NCI-H748 (cell line): ENCODE results near the gene FOXP1.

Source experiments
- DNase-seq: peaks from one replicate; lab custom pipeline; 2025; ENCODE audit not compliant: unreplicated experiment; lab: John Stamatoyannopoulos, UW

The FOXP1 gene

DNA sequence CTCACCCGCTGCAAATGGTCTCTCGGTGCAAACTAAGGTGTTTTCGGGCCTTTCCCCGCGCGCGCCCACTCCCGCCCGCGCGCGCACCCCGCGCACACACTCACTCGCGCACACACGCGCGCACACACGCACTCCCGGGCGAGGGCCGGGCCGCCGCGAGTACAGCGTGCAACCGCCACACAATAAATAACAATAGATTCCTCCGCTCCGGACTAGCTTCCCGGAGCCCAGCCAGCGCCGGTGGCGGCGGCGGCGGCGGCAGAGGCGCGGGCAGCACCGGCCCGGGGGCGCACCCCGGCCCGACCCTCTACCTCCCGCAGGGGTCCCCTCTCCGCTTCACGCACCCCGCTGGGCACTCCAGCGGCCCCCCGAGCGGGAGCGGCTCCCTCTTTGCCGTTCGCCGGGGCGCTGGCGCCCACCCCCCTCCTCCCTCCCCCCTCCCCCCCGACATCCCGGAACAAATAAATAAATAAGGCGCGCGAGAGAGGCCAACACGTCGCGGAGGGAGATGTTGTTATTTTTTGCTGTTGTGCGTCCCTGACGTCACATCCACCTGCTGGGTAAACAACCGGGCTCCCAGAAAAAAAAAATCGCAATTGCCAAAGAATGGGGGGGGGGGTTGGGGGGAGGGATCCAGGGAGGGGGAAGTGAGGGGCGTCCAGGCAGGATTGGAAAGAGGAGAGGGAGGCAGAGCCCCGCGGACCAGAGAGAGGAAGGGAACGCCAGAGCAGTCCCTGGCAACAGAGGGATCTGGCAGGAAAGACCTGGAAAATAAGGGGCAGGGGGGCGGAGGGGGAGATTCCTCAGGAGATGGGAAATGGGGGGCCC, at the start of gene FOXP1:
Gene FOXP1 (minus strand): TSS at position 163 of the 828 bp plus-strand sequence. CDS start 385,347 bp downstream, outside the sequence.
- peak; percentile 91 for DNase-seq

DNA sequence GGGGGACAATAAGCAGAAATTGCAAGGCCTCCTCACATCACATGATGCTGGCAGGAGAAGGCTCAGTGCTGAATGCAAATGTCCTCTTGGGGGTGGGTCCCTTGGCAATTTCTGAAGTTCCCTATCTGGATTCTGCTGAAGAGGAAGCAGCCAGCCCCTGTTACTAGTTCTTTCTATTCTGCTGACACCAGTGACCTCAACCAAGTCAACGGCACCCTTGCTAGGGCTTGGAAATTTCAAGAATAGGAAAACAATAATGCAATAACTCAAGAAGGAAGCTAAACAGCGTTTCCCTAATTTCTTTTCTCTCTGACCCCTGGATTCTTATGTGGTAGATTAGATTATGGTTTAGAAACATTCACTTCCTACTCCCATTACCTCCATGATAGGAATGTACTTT, 46.2 kb upstream of the FOXP1 start:
- peak; percentile 10 for DNase-seq

DNA sequence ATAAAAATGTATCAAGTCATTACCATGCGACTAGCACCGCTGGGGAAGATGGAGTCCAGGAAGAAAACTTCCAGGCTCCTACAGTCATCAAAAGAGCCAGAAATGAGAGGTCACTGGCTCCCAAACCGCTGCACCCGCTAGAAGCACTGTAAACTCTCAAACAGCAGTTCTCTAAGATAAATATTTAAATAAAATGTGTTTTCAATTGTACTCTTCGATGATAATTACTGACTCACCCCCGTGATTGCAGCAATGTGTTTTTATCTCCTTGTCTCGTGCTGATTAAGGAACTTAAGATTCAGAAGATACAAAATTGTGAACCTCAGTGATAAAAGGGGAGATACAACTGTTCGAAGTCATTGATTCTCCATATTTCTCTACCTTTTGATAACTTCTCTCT, 45.8 kb upstream of the FOXP1 start:
- DNase-seq, result peak; percentile 3

DNA sequence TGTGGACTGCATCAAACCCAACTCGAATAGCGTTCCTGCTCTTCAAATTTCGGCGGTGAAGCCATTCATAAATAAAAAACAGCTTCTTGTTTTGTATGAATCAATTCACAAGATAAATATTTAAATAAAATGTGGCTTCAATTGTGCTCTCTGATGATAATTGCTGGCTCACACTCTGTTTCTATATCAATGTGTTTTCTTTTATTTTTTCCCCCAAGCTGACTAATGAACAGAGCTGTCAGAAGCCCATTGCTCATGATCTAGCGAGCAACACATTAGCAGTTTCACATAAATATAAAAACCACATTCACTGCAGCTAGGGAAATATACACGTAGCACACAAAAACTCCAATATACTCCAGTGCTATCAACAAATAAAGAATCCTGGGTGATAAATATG, 45.0 kb upstream of the FOXP1 start:
- peak; percentile 1 for DNase-seq

DNA sequence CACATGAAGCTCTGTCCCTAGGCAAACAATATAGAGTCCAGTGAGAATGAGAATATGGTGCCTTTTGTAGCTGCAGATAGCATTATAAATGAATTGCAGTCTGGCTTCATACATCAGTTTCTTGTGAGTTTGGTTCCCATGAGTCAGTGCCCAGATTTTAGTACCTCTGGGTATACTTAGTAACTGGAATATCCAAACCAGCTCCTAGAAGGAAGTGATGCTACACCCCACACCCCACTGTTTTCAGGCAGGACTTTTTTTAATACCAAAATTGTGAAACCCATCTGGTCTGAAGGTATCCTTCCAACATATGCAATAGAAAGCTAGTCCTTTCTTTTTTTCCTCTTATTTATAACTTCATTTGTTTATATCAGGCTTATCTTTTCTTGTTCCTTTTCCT, 42.1 kb upstream of the FOXP1 start:
- no peak for DNase-seq

DNA sequence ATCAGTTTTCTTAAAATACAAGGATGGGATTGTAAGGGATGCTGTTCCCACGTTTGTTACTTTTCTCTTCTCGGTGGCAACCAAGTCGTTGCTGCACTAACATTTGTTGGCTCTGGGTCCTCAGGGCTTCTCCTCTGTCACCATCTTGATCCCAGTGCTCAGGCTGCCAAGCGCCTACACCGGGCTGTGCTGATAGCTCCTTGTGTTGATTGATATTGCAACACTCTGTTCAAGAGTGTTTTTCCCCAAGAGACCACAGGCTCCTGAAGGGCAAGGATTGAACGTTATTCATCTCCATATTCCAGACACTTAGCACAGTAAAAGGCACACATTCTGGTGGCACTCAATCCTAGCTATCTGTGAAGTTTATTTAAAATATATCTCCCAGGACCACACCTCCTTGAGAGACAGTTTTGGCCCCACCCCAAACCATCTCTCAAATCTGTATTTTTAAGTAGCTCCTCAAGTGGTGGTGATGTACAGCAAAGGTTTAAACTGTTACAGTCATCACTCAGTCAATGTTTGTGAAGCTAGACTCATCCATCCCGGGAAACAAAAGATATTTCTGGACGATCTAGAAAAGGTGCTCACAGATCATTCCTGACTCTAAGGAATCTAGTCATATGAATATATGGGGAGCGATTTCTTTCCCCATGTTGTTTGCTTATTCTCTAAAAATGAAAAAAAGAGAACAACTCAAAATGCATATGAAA, 38.5 kb upstream of the FOXP1 start:
- no peak for DNase-seq

DNA sequence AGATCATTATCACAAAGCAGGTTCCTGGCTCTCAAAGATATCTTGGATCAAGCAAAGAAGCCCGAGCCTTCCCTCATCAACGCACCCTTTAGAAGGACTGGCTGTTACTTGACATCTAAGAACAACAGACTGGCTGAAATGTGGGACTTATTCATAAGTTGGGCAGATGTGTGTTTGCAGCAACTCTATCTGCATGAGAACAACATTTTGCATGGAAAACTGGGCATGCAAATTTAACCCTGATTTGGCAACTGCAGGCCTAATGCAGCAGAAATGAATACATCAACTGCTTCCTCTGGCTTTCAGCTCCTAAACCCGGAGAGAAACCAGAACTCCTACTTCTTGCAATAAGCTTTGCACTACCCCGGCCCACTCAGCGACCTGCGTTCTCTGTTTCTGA, 35.0 kb upstream of the FOXP1 start:
- no peak for DNase-seq

DNA sequence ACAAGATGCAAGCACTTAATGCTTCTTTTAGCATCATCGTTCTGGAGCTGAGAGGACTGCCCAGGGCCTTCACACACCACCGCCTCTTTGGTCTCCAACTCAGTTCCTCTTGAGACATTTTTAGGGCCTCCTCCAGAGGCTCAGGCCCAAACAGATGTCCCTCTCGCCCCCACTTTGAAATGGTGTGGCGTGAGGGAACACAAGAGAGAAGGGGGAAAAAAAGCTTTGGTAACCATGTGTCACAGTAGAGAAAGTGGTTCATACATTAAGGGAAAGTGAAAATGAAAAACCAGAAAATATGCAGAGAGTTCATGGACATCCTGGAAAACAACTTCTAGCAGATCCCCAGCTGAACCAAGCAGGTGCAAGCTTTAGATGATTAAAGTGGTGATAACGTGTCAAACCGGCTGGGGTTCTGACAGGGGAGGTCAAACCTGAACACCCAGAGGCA, 33.1 kb upstream of the FOXP1 start:
- DNase-seq, result no peak

DNA sequence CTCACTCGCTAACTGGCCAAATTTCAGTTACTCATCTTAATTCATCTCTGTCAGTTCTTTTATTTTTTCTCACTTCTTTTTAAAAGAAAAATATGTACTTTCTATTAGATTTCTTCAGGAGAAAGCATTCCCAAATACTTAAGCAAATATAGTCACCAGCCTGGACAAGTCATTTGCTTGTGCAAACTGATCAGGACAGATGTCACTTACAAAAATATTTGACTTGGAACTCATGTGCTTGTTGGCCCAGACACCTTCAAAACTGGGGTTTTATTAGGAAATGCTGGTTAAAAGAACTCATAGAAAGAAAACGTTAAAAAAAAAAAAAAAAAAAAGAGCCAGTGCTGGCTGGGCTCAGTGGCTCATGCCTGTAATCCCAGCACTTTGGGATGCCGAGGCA, 31.3 kb upstream of the FOXP1 start:
- no peak for DNase-seq

DNA sequence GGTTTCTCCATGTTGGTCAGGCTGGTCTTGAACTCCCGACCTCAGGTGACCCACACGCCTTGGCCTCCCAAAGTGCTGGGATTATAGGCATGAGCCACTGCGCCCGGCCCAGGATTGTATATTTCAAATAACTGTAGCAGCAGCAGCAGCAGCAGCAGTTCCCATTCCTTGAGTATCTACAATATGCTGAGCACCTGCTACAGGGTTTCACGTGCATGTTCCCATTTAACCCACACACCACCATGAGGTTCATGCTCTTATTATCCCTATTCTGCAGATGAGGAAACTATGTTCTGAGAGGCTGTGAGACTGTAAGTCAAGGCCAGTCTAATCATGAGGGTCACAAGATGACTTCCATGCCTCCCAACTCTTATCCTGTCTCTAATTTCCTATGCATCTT, 30.9 kb upstream of the FOXP1 start:
- DNase-seq, result no peak

DNA sequence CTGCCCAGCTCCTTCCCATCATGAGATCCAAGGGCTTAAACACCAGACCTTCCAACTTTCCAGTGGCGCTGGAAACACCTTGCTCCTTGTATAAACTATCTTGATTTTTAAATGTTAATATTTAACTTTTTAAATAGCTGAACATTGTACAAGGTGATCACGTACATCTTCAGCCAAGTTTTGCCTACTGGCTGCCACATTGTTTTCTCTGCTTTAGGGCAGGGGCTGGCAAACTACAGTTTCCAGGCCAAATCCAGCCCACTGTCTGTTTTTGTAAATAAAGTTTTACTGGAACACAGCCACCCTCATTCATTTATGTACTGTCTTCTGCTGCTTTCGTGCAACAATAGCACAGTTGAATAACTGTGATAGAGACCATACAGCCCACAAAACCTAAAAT, 27.6 kb upstream of the FOXP1 start:
- DNase-seq, result no peak

DNA sequence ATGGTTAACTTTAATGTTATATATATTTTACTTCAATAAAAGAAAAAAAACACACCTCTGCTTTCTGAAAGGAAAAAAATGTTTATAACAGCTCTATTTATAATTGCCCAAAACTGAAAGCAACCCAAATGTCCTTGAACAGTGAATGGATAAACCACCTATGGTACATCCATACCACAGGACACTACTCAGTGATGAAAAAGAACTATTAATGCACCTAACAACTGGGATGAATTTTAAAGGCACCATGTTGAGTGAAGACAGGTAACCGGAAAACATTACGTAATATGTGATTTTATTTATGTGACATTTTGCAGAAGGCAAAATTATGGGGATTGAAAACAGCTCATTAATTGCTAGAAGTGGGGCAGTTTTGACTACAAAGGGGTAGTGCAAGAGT, 23.8 kb upstream of the FOXP1 start:
- DNase-seq, result no peak

DNA sequence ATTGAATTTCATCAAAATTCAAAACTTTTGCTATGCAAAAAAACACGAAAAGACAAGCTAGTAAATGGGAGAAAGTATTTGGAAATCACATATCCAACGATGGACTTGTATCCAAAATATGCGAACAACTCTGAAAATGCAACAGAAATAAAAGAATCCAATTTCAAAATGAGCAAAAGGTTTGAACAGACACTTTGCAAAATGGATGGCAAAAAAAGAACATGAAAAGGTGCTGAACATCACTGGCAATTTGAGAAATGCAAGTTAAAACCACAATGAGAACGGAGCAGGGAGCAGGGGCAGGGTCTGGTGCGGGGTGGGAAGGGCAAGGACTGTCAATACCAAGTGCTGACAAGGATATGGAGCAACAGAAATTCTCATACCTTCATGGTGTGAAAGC, 23.1 kb upstream of the FOXP1 start:
- no peak for DNase-seq

DNA sequence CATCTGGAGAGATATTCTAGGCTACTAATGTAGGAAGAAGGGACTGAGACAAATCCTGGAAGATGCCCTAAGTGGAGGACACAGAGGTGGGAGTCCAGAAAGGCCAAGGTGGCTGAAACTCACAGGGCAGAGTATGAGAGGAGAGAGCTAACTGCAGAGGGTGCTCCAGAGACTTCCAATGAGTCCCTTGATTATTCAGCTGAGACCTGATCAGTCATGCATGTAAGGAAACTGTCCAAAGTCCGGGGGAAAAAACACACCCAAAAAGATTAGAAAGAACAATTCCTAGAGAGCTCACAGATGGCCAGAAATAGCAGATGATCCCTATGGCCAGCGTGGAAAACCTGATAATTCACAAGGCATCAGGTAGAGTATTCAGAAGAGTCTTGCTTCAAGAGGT, 18.7 kb upstream of the FOXP1 start:
- no peak for DNase-seq

DNA sequence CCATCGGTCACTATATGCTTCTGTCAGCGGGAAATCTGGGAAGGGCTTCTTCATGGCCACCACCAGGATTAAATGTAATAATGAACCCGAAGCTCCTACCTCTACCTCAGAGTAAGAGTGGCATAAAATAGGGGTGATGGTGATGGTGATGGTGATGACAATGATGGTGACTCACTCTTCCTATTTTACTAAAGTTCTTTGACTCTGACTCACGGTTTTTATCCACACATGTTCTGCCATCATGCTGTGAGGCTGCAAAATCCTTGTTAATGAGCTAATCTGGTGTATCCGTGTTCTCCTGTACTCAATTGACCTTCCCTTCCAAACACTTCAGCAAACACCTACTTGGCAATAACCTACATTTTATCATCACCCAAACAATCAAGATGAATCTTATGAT, 18.3 kb upstream of the FOXP1 start:
- DNase-seq, result no peak

DNA sequence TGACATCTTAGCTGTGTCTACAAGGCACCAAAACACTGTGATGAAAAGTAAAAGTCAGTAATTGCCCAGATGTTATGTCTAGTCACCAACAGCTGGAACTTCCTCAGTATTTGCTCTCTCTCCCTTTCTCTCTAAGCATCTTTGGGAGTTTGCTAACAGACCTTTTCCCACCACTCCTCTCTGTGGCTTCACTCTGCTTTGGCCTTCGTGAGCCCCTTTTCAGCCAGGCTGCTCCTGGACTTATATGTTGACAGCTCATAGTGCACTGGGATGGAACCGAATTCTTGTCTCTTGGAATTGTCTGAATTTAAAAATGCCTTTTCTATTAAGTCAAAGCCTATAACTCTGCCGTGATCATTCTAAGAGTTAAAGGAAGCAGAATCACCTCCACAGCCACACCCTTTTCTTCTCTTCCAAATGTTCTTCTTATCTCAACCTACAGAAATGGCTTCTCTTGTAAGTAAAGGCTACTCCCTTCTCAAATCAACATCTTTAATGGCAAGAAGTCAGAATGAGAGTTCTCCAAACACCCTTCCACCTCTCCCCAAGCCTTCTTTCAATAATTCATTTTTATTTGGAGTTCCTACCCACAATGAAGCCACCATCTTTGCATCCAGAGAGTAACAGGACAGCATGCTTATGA, 17.2 kb upstream of the FOXP1 start:
- no peak for DNase-seq

DNA sequence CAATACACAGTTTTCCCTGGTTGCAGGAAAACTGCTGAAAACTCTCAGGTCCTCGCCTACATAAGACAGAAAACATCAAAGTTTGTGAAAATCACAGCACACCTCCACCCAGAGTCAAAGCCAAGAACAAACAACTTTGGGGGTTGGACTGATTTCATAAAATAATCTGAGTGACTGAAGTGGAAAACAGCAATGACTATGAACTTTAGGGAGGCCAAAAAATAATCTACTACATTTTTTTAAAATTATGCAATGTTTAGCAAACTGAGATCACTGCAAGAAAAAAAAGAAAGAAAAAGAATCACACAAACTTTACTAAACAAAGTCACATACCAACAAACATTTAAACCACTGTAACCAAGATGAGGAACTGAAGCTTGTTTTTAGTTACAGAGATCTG, 15.9 kb upstream of the FOXP1 start:
- no peak for DNase-seq

DNA sequence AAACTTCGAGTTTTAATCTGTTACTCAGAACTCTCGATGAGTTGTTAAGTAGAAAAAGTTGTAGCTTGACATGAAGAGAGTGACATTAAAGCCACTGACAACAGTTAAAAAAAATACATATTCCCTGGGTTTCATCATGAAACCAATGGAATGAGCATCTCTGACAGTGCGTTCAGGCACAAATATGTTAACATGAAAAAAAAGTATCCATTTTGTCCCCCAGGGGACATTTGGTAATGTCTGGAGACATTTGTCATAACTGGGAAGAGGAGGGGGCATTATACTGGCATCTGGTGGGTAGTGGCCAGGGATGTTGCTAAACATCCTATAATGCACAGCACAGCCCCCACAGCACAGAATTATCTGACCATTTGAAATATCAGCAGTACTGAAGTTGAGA, 14.8 kb upstream of the FOXP1 start:
- no peak for DNase-seq

DNA sequence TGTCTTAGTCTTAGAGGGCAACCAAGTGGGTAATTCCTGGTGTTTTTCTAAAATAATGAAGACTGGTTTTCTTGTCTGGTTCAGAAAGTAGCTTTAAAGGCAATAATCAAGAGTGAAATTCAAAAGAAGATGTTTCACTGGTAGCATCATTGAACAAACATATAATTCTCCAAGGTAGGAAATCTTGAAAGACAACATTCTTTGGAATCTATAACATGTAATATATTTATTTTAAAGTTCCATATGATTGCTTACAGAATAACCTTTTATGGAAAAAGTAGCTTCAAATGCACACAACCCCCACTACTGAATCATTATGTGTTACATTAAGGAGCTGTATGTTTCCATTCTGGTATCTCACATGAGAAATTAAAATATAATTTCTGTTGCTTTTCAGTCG, 13.8 kb upstream of the FOXP1 start:
- no peak for DNase-seq

DNA sequence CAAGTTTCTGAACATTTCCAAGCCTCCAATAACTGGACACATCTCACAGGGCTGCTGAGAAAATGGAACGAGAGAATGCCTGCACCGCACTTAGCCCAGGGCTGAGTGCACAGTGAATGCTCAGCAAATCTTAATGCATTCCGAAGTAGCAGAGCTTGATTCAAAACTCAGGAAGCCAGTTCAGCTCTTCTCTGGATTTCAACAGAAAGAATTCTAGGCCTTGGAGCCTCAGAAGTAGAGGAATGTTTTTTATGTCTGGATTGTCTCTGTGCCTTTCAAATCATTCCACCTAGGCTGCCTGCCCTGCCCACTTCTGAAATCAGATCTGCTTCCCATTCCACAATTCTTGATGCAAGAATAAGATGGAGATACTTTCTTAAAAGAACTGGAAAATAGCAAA, 9.6 kb upstream of the FOXP1 start:
- DNase-seq, result no peak

DNA sequence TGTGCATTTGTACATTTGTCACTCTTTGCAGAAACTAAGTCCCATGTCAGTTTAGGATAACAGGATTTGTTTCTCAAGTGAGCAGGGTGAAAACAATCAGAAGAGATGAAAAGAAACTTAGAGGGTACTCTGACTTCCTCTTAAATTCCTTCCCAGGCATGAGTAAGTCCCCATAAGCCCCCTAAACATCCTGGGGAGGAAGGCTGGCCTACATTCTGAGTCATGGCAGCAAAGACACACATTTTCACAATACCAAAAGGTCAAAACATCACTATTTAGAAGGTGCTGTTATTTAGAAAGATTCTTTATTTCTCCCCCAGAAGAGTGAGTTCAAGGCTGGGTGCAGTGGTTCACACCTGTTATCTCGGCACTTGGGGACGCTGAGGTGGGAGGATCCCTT, 7.6 kb upstream of the FOXP1 start:
- DNase-seq, result no peak

DNA sequence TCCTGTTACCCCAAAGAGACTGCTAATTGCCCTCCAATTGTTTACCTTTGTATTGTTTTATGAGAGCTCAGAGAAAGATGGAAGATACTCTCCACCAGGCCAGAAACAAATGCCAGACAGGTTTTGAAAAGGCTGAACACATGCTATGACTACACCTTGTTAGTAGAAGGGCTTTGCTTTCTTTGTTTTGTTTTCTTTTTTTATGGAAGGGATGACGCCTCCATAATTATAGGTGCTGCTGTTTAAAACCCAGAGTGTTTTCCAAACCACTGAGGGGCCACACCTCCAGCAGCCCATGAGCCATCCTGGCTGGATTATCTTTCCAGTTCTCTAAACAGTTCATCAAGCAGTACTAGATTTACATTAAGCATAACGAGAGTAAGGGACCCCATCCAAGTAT, 5.6 kb upstream of the FOXP1 start:
- peak; percentile 95 for DNase-seq
